GM12873 (cell line): ENCODE measurements around the gene CERCAM.

Experiments used
- CTCF ChIP-seq: IDR thresholded peaks from 2 replicates; pipeline ENCODE4 v1.5.1; 2012; ENCODE audit warnings: low read depth, mild to moderate bottlenecking, moderate library complexity, low read length, control low read depth; ENCODE audit not compliant: insufficient read depth; ENCODE audit errors: missing control alignments

The CERCAM gene

GRCh38 chr9:128415281-128415680, 5.4 kb upstream of the CERCAM start:
- no peak for TF ChIP-seq CTCF

GRCh38 chr9:128416014-128416413, 4.6 kb upstream of the CERCAM start:
- no peak for TF ChIP-seq CTCF

- no peak for TF ChIP-seq CTCF
Observed at GRCh38 chr9:128416432-128417019, 4.1 kb upstream of the CERCAM start.

GRCh38 chr9:128419061-128419925, 1.4 kb upstream of the CERCAM start:
- TF ChIP-seq CTCF, result no peak

- peak; percentile 80 for TF ChIP-seq CTCF
Observed at GRCh38 chr9:128420060-128420650, 502 bp upstream of the CERCAM start.

- TF ChIP-seq CTCF, result no peak
Observed at GRCh38 chr9:128421482-128421996, 882 bp downstream of the CERCAM start.

- TF ChIP-seq CTCF, result no peak
Observed at GRCh38 chr9:128422783-128423150, 2.1 kb downstream of the CERCAM start.
